A549 (cell line): Measurements from ENCODE around the gene CLN5. TPM values are rescaled to one million over a fixed set of nuclear protein-coding genes. Genes with fewer than 3 reads are reported as not detected.
A peak's percentile ranks its signal among the peaks of the same experiment; 100 is the strongest.
"Not testable (repeated sequence)": the region's sequence is repeated elsewhere in the genome, so short reads cannot be mapped to it uniquely, and the experiment has no call there.

Experiments used
- ATAC-seq, 2 experiments: fragments of 200-7000 bp in 1 of 2; fragments of >200 bp in 1 of 2; cut with Nextera tagmentation in 1 of 2; cut with Tn5 transposase in 1 of 2; 3 replicates each; pipeline versions ENCODE4 v1.8.0 to v1.9.1; 2018 to 2020; ENCODE audit warnings: mild to moderate bottlenecking in 1 of 2, moderate library complexity in 1 of 2
- CTCF ChIA-PET: fragments of 300-600 bp; sonication (Branson Sonifier 250); formaldehyde crosslinking; extraction: SDS; loops from one replicate; lab custom pipeline; 2021; ENCODE audit warnings: antibody characterized with exemption, inconsistent platforms; lab: Yijun Ruan, JAX
- POLR2A ChIA-PET: fragments of 350-600 bp; formaldehyde crosslinking; extraction: SDS; loops from one replicate; lab custom pipeline; 2021; ENCODE audit warnings: antibody characterized with exemption, inconsistent platforms; lab: Yijun Ruan, JAX
- DNase-seq, 2 experiments: peaks; one replicate each; pipeline versions ENCODE4 v3.0.0 to v3.0.0-alpha.2; 2011 to 2016; ENCODE audit warnings: low read depth in 1 of 2, low spot score in 1 of 2
- FAIRE-seq: peaks from 2 replicates; lab custom pipeline; 2011; peaks lifted over from hg19 to GRCh38; lab: Jason Lieb, UNC
- H3K27ac ChIP-seq, 2 experiments: fragments of >200 bp; sonication (Bioruptor Twin); formaldehyde crosslinking; 3 replicates each; pipeline ENCODE4 v1.5.1; 2016 to 2017
- H3K4me1 ChIP-seq: fragments of >200 bp; sonication (Bioruptor Twin); formaldehyde crosslinking; 3 replicates; pipeline ENCODE4 v1.6.1; 2016
- H3K4me2 ChIP-seq: fragments of >200 bp; sonication (Bioruptor Twin); formaldehyde crosslinking; 3 replicates; pipeline ENCODE4 v1.6.1; 2016
- H3K4me3 ChIP-seq: fragments of >200 bp; sonication (Bioruptor Twin); formaldehyde crosslinking; 3 replicates; pipeline ENCODE4 v1.5.1; 2016
- H3K9me3 ChIP-seq: fragments of >200 bp; sonication (Bioruptor Twin); formaldehyde crosslinking; 3 replicates; pipeline ENCODE4 v1.6.1; 2016
- EHMT2 ChIP-seq: fragments of 200-600 bp; sonication (generic); IDR thresholded peaks from 2 replicates; pipeline ENCODE4 v1.6.1; 2016; ENCODE audit warnings: antibody characterized with exemption, low read depth, mild to moderate bottlenecking, moderate library complexity
- ESRRA ChIP-seq: fragments of 150-350 bp; IDR thresholded peaks from 2 replicates; pipeline ENCODE4 v1.6.1; 2014; ENCODE audit warnings: mild to moderate bottlenecking, low read length, borderline replicate concordance
- FOSB ChIP-seq: fragments of 250-450 bp; sonication (Bioruptor Pico); IDR thresholded peaks from 2 replicates; pipeline ENCODE4 v1.5.0; 2020; ENCODE audit warnings: mild to moderate bottlenecking, moderate library complexity
- FOSL2 ChIP-seq, 2 experiments: fragments of 450-650 bp in 1 of 2; fragments of >200 bp in 1 of 2; sonication (Bioruptor Twin) in 1 of 2; formaldehyde crosslinking; IDR thresholded peaks; 2 replicates each; pipeline versions ENCODE4 v1.5.0 to v1.6.1; 2016 to 2020; ENCODE audit warnings: mild to moderate bottlenecking in 1 of 2, moderate library complexity in 1 of 2
- GATA3 ChIP-seq: IDR thresholded peaks from 2 replicates; pipeline ENCODE4 v1.6.1; 2012; ENCODE audit warnings: borderline replicate concordance
- KDM1A ChIP-seq: fragments of 200-600 bp; sonication (generic); IDR thresholded peaks from 2 replicates; pipeline ENCODE4 v1.6.1; 2016; ENCODE audit warnings: low read depth, mild to moderate bottlenecking
- POLR2AphosphoS2 ChIP-seq: conservative IDR thresholded peaks from 2 replicates; pipeline ENCODE4 v1.6.1; 2012; ENCODE audit warnings: low read length, improper control_type of control experiment, inconsistent platforms
- RAD21 ChIP-seq, 2 experiments: fragments of >200 bp in 1 of 2; sonication (Bioruptor Twin) in 1 of 2; formaldehyde crosslinking in 1 of 2; IDR thresholded peaks in 1 of 2; conservative IDR thresholded peaks in 1 of 2; 2 replicates in 1 of 2; 3 replicates in 1 of 2; pipeline ENCODE4 v1.6.1; 2012 to 2018; ENCODE audit warnings: inconsistent platforms in 1 of 2
- RFX5 ChIP-seq: fragments of 450-650 bp; IDR thresholded peaks from 2 replicates; pipeline ENCODE4 v1.7.1; 2014; ENCODE audit warnings: antibody characterized with exemption, mild to moderate bottlenecking, moderate library complexity
- ZFP36 ChIP-seq: fragments of 450-650 bp; IDR thresholded peaks from 2 replicates; pipeline ENCODE4 v1.6.1; 2014; ENCODE audit warnings: borderline replicate concordance; ENCODE audit not compliant: partially characterized antibody
- WGBS: methylation state at CpG from one replicate; pipeline ENCODE4 v1.1.6; 2017; ENCODE audit errors: missing lambda C conversion rate; 5-methylcytosine and 5-hydroxymethylcytosine counted together
- polyA plus RNA-seq, 4 experiments: library from polyadenylated mRNA; depleted of rRNA in 3 of 4; stranded (reverse); fragments of >200 nt; fragmentation: RNase III in 1 of 4; extraction: RNeasy Plus Mini Kit Qiagen cat#74134 plus additional on column Dnase treatment in 1 of 4; gene quantifications; 2 replicates in 3 of 4; 3 replicates in 1 of 4; pipeline ENCODE4 v1.2.3, GENCODE V29; 2011 to 2017
- TF ChIP-seq, protein P1 (sequence below): fragments of >200 bp; sonication (Bioruptor Twin); formaldehyde crosslinking; IDR thresholded peaks from 3 replicates; pipeline ENCODE4 v1.5.1; 2016
- TF ChIP-seq, protein P2 (sequence below): fragments of 450-650 bp; IDR thresholded peaks from 2 replicates; pipeline ENCODE4 v1.6.1; 2014; ENCODE audit warnings: antibody characterized with exemption

The CLN5 gene
- polyA plus RNA-seq, 2 of the 4 experiments (the other 2 are of a cell fraction) = 11.7 to 21.1 TPM

DNA sequence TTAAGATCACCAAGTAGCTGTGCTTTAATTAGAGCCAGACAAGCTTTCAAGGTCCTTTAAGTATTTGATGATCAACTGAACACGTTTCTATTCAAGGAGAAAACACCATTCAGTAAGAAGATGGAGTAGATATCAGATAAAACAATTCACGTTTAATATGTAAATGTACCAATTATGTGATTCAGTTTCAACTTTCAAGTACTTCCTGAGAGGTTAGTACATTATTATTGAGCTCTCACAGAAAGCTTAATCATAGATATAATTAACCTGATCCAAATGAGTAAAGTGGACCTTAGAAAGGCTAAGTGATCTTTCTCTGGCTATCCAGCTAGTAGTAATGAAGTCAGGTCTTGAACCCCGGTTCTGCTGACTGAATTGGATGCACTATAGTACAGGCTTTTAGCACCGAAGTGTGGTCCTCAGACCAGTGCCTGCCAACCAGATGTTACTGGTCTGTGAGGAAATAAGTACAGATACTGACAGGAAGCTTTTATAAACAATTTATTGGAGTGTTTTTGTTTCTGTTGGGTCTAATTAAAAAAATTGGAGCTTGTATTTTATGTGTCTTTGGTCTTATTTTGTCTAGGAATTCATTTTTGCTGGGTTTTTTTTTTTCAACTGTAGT, 10.2 kb downstream of the CLN5 start:
- TF ChIP-seq RAD21 (conservative IDR thresholded peaks at IDR 0.05 in 1 of 2, IDR thresholded peaks at IDR 0.05 in 1 of 2) (no peak), GATA3 (no peak), ESRRA (no peak)
- ChIA-PET CTCF (interaction anchor here (0.6 to 1.9 kb wide), 13 partner anchors 10 to 1133 kb away, joined by 3 to 8 read pairs (median 3); partner anchors contain the start of gene CLN5), POLR2A (interaction anchor here (1.0 kb wide), 1 partner anchor 9 kb away, joined by 3 read pairs; no protein-coding TSS in a partner anchor)
- Histone ChIP-seq H3K4me3 (no peak overlapping the region), H3K4me1 (0 out of 3 replicates have a peak, but pooled peaks cover 2% of the 10 kb centered on the region), H3K4me2 (no peak overlapping the region), H3K27ac (no peak overlapping the region), H3K9me3 (no peaks in the 10 kb centered on the region)
- ATAC-seq (peak in 1 of 2 experiments; percentile 29; a peak in 1 of 6 replicates), FAIRE-seq (no peak), DNase-seq (no peak)
- WGBS = 54% methylated on average over 4 of the region's 4 CpGs

DNA sequence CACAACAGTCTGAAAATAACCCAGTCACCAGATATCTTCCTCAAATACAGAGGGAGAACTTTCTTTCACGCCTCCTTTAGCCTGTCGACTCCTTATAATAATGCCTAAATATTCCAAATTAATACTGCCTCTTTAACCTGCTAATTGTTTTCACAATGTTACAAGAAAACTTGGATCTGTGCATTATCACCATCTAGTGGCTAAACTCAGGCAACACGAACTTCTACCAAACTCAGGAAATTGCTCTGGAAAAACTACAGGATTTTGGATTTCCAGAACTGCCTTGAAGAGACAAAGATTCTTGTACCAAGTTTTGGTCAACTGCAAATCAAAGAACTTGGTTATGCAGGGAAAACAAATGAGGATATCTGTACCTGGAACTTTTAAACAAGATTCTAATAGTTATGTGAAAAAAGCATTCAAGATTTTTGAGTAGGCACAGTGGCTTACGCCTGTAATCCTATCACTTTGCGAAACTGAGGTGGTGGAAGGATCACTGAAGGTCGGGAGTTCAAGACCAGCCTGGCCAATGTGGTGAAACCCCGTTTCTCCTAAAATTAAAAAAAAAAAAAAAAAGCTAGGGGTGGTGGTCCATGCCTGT, 10.8 kb downstream of the CLN5 start:
- CTCF ChIA-PET = interaction anchor here (0.6 to 1.9 kb wide), 12 partner anchors 11 to 469 kb away, joined by 3 to 8 read pairs (median 3); partner anchors contain the start of gene CLN5
- ATAC-seq (peak in 1 of 2 experiments; percentile 74; a peak in 3 of 6 replicates), DNase-seq (peak; percentile 22), FAIRE-seq (no peak)
- POLR2A ChIA-PET = interaction anchor here (1.0 kb wide), 1 partner anchor 9 kb away, joined by 3 read pairs; no protein-coding TSS in a partner anchor
- Histone ChIP-seq H3K9me3 (no peaks in the 10 kb centered on the region), H3K27ac (no peak overlapping the region), H3K4me2 (no peak overlapping the region), H3K4me1 (0 out of 3 replicates have a peak, but pooled peaks cover 2% of the 10 kb centered on the region), H3K4me3 (no peak overlapping the region)
- 40% methylated on average over 7 of the region's 7 CpGs for WGBS
- TF ChIP-seq EHMT2 (no peak), RAD21 (conservative IDR thresholded peaks at IDR 0.05 in 1 of 2, IDR thresholded peaks at IDR 0.05 in 1 of 2) (peak; percentile 21; a peak in 2 of 5 replicates), ZFP36 (no peak)
- TF ChIP-seq, protein P1, sequence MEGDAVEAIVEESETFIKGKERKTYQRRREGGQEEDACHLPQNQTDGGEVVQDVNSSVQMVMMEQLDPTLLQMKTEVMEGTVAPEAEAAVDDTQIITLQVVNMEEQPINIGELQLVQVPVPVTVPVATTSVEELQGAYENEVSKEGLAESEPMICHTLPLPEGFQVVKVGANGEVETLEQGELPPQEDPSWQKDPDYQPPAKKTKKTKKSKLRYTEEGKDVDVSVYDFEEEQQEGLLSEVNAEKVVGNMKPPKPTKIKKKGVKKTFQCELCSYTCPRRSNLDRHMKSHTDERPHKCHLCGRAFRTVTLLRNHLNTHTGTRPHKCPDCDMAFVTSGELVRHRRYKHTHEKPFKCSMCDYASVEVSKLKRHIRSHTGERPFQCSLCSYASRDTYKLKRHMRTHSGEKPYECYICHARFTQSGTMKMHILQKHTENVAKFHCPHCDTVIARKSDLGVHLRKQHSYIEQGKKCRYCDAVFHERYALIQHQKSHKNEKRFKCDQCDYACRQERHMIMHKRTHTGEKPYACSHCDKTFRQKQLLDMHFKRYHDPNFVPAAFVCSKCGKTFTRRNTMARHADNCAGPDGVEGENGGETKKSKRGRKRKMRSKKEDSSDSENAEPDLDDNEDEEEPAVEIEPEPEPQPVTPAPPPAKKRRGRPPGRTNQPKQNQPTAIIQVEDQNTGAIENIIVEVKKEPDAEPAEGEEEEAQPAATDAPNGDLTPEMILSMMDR = peak; percentile 53

DNA sequence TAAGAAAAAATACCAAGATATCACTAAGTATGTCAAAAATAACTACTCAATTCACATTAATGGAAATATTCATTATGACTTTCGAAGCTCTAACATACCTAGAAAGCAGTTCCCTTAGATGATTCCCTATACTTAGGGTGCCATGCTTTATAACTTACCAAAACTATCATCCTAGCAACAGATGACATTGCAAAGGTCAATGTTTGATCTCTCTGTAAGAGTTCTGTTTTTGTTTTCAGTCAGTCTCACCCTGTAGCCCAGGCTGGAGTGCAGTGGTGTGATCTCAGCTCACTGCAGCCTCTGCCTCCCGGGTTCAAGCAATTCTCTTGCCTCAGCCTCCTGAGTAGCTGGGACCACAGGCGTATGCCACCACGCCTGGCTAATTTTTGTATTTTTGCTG, 16.5 kb downstream of the CLN5 start:
- H3K4me3 ChIP-seq, CTCF ChIA-PET, ATAC-seq, DNase-seq, H3K27ac ChIP-seq, H3K4me2 ChIP-seq, FAIRE-seq, H3K9me3 ChIP-seq, H3K4me1 ChIP-seq, POLR2A ChIA-PET: not testable (repeated sequence)
- peak; percentile 74; the same call in 1 of the 2 replicates for TF ChIP-seq RFX5
- 93% methylated on average over 1 of the region's 4 CpGs for WGBS

DNA sequence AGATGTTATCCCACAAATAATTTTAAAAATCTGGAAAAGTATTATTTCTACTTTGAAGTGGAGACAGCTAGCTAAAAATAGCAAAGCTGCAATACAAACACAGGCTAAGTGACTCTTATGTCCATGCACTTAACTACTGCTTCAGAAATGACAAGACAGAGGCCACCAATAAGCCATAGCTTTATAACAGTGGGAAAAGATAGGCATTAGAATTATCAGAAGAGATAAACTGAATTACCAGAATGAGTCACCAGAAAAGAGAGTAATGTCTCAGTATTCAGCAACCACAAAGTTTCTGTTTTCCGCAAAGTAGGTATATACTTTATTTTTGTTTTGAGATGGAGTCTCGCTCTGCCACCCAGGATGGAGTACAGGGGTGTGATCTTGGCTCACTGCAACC, 17.1 kb downstream of the CLN5 start:
- Histone ChIP-seq H3K27ac (no peak overlapping the region), H3K9me3 (no peaks in the 10 kb centered on the region), H3K4me2 (no peak overlapping the region), H3K4me3 (no peak overlapping the region), H3K4me1 (no peaks in the 10 kb centered on the region)
- 95% methylated on average over 2 of the region's 2 CpGs for WGBS
- ATAC-seq = no peak
- CTCF ChIA-PET = no interaction called here
- no peak for FAIRE-seq
- POLR2A ChIA-PET = no interaction called here
- DNase-seq = no peak
- TF ChIP-seq FOSB (CRISPR knock-in tag) = no peak
- TF ChIP-seq, protein P2, sequence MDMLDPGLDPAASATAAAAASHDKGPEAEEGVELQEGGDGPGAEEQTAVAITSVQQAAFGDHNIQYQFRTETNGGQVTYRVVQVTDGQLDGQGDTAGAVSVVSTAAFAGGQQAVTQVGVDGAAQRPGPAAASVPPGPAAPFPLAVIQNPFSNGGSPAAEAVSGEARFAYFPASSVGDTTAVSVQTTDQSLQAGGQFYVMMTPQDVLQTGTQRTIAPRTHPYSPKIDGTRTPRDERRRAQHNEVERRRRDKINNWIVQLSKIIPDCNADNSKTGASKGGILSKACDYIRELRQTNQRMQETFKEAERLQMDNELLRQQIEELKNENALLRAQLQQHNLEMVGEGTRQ = no peak
- TF ChIP-seq FOSL2 (IDR thresholded peaks at IDR 0.05) = no peak
- no peak for TF ChIP-seq FOSL2 (CRISPR knock-in tag; IDR thresholded peaks at IDR 0.05)
- TF ChIP-seq POLR2AphosphoS2 = no peak
- no peak for TF ChIP-seq KDM1A

DNA sequence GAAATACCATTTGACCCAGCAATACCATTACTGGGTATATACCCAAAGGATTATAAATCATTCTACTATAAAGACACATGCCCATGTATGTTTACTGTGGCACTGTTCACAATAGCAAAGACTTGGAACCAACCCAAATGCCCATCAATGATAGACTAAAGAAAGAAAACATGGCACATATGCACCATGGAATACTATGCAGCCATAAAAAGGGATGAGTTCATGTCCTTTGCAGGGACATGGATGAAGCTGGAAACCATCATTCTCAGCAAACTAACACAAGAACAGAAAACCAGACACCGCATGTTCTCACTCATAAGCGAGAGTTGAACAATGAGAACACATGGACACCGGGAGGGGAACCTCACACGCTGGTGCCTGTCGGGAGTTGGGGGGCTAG, 17.8 kb downstream of the CLN5 start:
- POLR2A ChIA-PET, H3K9me3 ChIP-seq, CTCF ChIA-PET: not testable (repeated sequence)

More for the DNA sequence above, 17.8 kb downstream of the CLN5 start:
- not testable (repeated sequence) for H3K4me3 ChIP-seq, H3K27ac ChIP-seq, DNase-seq, H3K4me1 ChIP-seq, ATAC-seq, H3K4me2 ChIP-seq, FAIRE-seq
- 92% methylated on average over 5 of the region's 5 CpGs for WGBS
